GM23248 (cell line): ENCODE measurements around the gene ANKRD42.

Experiments
- EZH2 ChIP-seq: fragments of 200-600 bp; sonication (generic); IDR thresholded peaks from 2 replicates; pipeline ENCODE4 v1.6.1; 2018; ENCODE audit warnings: antibody characterized with exemption, mild to moderate bottlenecking; ENCODE audit not compliant: insufficient read depth, poor library complexity, severe bottlenecking
- EZH2phosphoT487 ChIP-seq: fragments of 200-600 bp; sonication (generic); IDR thresholded peaks from 2 replicates; pipeline ENCODE4 v1.6.1; 2018; ENCODE audit warnings: antibody characterized with exemption, moderate library complexity, mild to moderate bottlenecking, low read depth; ENCODE audit not compliant: insufficient read depth

- TF ChIP-seq EZH2phosphoT487 (no peak), EZH2 (no peak)
Measured at GRCh38 chr11:83158357-83158786, 35.1 kb upstream of the ANKRD42 start.
